ENCODE data around the gene DDAH2. TPM values are rescaled to one million over a fixed set of nuclear protein-coding genes. Genes with fewer than 3 reads are reported as not detected.
"Not testable (repeated sequence)": the region's sequence is repeated elsewhere in the genome, so short reads cannot be mapped to it uniquely, and the experiment has no call there.

Gene DDAH2
- total RNA-seq, 2 donors from 2014 or later = 73.3 to 83.7 TPM

DNA sequence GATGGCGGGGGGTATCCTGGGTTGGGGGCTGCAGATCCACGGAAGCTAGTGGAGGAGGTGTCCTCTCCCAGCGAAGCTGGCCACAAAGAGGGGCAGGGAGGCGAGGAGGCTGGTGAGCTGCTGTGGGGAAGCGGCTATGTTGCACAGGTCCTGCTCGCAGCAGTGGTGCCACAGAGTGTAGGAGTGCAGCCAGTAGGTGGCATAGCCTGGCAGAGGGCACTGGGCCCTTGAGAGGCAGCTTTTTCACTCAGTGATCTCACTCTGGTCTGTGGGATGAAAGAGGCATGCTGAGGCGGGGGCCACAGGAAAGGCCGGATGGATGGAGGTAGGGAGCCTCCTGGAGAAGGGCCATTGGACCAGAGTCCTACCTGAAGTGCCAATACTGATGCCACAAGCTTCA lies 16.8 kb downstream of the DDAH2 start:
- Histone ChIP-seq H3K4me1 (replicated peaks) (peaks cover 12% of the 10 kb centered on the region), H3K4me3 (no peak overlapping the region), H3K36me3 (no peaks in the 10 kb centered on the region), H3K27me3 (replicated peaks; ENCODE audit: insufficient read depth) (no peaks in the 10 kb centered on the region), H3K27ac (no peak overlapping the region), H3K9me3 (no peaks in the 10 kb centered on the region)
- intact Hi-C loops (cut with DNase I) = no loop called here
- WGBS = 80% methylated on average over 8 of the region's 8 CpGs
- DNase-seq (ENCODE audit: low spot score) = no peak
- no peak for TF ChIP-seq POLR2AphosphoS5 (IDR thresholded peaks at IDR 0.05)
- TF ChIP-seq CTCF (IDR thresholded peaks at IDR 0.05) = peak in 2 of 4 experiments; percentile 26 to 31

DNA sequence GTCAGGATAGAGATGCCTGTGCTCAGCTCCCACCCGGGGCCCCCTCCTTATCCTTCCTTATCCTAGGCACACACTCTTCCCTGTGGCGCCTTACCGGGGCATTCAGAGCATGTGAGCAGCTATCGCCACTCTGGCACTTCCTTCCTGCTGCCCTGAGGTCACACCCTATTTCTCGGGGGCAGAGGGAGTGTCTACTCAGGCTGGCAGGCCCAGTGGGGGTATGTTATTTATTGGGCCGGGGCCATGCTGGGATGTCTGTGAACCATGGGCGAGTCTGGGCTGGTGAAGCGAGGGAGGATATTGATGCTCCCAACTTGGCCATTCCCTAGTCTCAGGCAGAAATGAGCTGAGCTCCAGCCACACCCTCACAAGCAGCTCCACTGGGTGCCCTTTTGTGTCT lies 17.9 kb downstream of the DDAH2 start:
- no peak for DNase-seq (ENCODE audit: low spot score)
- WGBS = 36% methylated on average over 8 of the region's 8 CpGs
- Histone ChIP-seq H3K27me3 (replicated peaks; ENCODE audit: insufficient read depth) (no peaks in the 10 kb centered on the region), H3K4me1 (replicated peaks) (peaks cover 11% of the 10 kb centered on the region), H3K4me3 (no peak overlapping the region), H3K36me3 (no peaks in the 10 kb centered on the region), H3K9me3 (no peaks in the 10 kb centered on the region), H3K27ac (no peak overlapping the region)
- intact Hi-C loops (cut with DNase I) = no loop called here
- no peak for TF ChIP-seq POLR2A (IDR thresholded peaks at IDR 0.05)
- TF ChIP-seq CTCF (IDR thresholded peaks at IDR 0.05) = no peak
- no peak for TF ChIP-seq POLR2AphosphoS5 (IDR thresholded peaks at IDR 0.05)

- intact Hi-C loops (cut with DNase I) = no loop called here
- 63% methylated on average over 5 of the region's 5 CpGs for WGBS
- TF ChIP-seq CTCF (IDR thresholded peaks at IDR 0.05) = no peak
- TF ChIP-seq POLR2AphosphoS5 (IDR thresholded peaks at IDR 0.05) = no peak
- no peak for TF ChIP-seq POLR2A (IDR thresholded peaks at IDR 0.05)
- Histone ChIP-seq H3K27ac (no peak overlapping the region), H3K36me3 (no peaks in the 10 kb centered on the region), H3K27me3 (replicated peaks; ENCODE audit: insufficient read depth) (no peaks in the 10 kb centered on the region), H3K9me3 (no peaks in the 10 kb centered on the region), H3K4me1 (replicated peaks) (peaks cover 11% of the 10 kb centered on the region), H3K4me3 (no peak overlapping the region)
- no peak for DNase-seq (ENCODE audit: low spot score)
Observed at GRCh38 chr6:31710523-31711219, 18.4 kb downstream of the DDAH2 start.

DNA sequence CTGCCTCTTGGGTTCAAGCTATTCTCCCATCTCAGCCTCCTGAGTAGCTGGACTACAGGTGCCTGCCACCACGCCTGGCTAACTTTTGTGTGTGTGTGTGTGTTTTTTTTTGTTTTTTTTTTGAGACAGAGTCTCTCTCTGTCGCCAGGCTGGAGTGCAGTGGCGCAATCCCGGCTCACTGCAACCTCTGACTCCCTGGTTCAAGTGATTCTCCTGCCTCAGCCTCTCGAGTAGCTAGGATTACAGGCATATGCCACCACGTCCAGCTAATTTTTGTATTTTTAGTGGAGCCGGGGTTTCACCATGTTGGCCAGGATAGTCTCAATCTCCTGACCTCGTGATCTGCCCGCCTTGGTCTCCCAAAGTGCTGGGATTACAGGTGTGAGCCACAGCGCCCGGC lies 19.9 kb downstream of the DDAH2 start:
- H3K4me1 ChIP-seq (replicated peaks); H3K36me3 ChIP-seq; H3K9me3 ChIP-seq; intact Hi-C loops (cut with DNase I); H3K4me3 ChIP-seq; DNase-seq (ENCODE audit: low spot score); H3K27me3 ChIP-seq (replicated peaks; ENCODE audit: insufficient read depth); H3K27ac ChIP-seq: not testable (repeated sequence)
- WGBS = 93% methylated on average over 11 of the region's 11 CpGs

- H3K27me3 ChIP-seq (replicated peaks; ENCODE audit: insufficient read depth) = no peaks in the 10 kb centered on the region
- intact Hi-C loops (cut with DNase I) = no loop called here
- no peak for DNase-seq (ENCODE audit: low spot score)
- no peak overlapping the region for H3K27ac ChIP-seq
- H3K9me3 ChIP-seq = no peaks in the 10 kb centered on the region
- WGBS = 94% methylated on average over 3 of the region's 3 CpGs
- no peaks in the 10 kb centered on the region for H3K36me3 ChIP-seq
- TF ChIP-seq POLR2A (IDR thresholded peaks at IDR 0.05) = no peak
- no peak for TF ChIP-seq POLR2AphosphoS5 (IDR thresholded peaks at IDR 0.05)
- TF ChIP-seq CTCF (IDR thresholded peaks at IDR 0.05) = no peak
- no peak overlapping the region for H3K4me3 ChIP-seq
- peaks cover 3% of the 10 kb centered on the region for H3K4me1 ChIP-seq (replicated peaks)
Observed at GRCh38 chr6:31708224-31708623, 20.9 kb downstream of the DDAH2 start.

Measured in prostate gland (tissue), 2 donors.